CD14-positive monocyte (primary cell): ENCODE results near the gene BARHL2. TPM values are rescaled to one million over a fixed set of nuclear protein-coding genes. Genes with fewer than 3 reads are reported as not detected.
A peak's percentile ranks its signal among the peaks of the same experiment; 100 is the strongest.

Source experiments
- DNase-seq, 3 donors: peaks; one replicate each; pipeline ENCODE4 v3.0.0-alpha.2; 2011 to 2022
- H2AFZ ChIP-seq: 2 replicates; pipeline ENCODE4 v1.6.0; 2012; ENCODE audit warnings: mild to moderate bottlenecking, low read depth, low read length, inconsistent platforms; ENCODE audit not compliant: insufficient read depth, poor library complexity, severe bottlenecking
- H3K27ac ChIP-seq, 2 donors: 1 replicate in 1 of 2; 2 replicates in 1 of 2; pipeline ENCODE4 v1.5.1; 2012 to 2013; ENCODE audit warnings: low read length in 2 of 2, control low read depth in 1 of 2, inconsistent platforms in 1 of 2, low read depth in 1 of 2, mild to moderate bottlenecking in 1 of 2
- H3K27me3 ChIP-seq, 2 donors: one replicate each; pipeline versions ENCODE4 v1.6.0 to v1.6.1; 2011 to 2013; ENCODE audit warnings: low read length in 2 of 2; ENCODE audit not compliant: control insufficient read depth in 2 of 2, insufficient read depth in 2 of 2
- H3K36me3 ChIP-seq, 2 donors: replicated peaks in 1 of 2; 1 replicate in 1 of 2; 2 replicates in 1 of 2; pipeline versions ENCODE4 v1.5.1 to v1.6.1; 2012 to 2013; ENCODE audit warnings: low read length in 2 of 2, control low read depth in 1 of 2, inconsistent platforms in 1 of 2, mild to moderate bottlenecking in 1 of 2; ENCODE audit not compliant: insufficient read depth in 2 of 2, control insufficient read depth in 1 of 2
- H3K4me1 ChIP-seq, 2 donors: 1 replicate in 1 of 2; 2 replicates in 1 of 2; pipeline versions ENCODE4 v1.5.1 to v1.6.1; 2012 to 2013; ENCODE audit warnings: low read length in 2 of 2, control low read depth in 1 of 2, inconsistent platforms in 1 of 2, mild to moderate bottlenecking in 1 of 2, moderate library complexity in 1 of 2; ENCODE audit not compliant: insufficient read depth in 2 of 2, control insufficient read depth in 1 of 2
- H3K4me2 ChIP-seq: replicated peaks from 2 replicates; pipeline ENCODE3; 2012; ENCODE audit warnings: low read length, moderate library complexity, mild to moderate bottlenecking; ENCODE audit not compliant: poor library complexity, severe bottlenecking; ENCODE audit errors: extremely low read depth
- H3K4me3 ChIP-seq, 3 experiments: fragments of 200-600 bp in 1 of 3; sonication (generic) in 1 of 3; replicated peaks in 1 of 3; 1 replicate in 2 of 3; 2 replicates in 1 of 3; pipeline ENCODE4 v1.5.1; 2011 to 2013; ENCODE audit warnings: low read length in 3 of 3, mild to moderate bottlenecking in 3 of 3, control low read depth in 2 of 3, low read depth in 2 of 3, inconsistent platforms in 1 of 3, moderate library complexity in 1 of 3
- H3K79me2 ChIP-seq: 2 replicates; pipeline ENCODE4 v1.6.0; 2012; ENCODE audit warnings: mild to moderate bottlenecking, control low read depth, inconsistent platforms, low read length, moderate library complexity; ENCODE audit not compliant: insufficient read depth
- H3K9ac ChIP-seq: 2 replicates; pipeline ENCODE4 v1.6.0; 2017; ENCODE audit warnings: low read length, mild to moderate bottlenecking; ENCODE audit not compliant: insufficient read depth, poor library complexity, severe bottlenecking
- H3K9me3 ChIP-seq, 2 donors: replicated peaks in 1 of 2; 1 replicate in 1 of 2; 2 replicates in 1 of 2; pipeline versions ENCODE4 v1.5.1 to v1.6.1; 2012 to 2013; ENCODE audit warnings: low read length in 2 of 2, control low read depth in 1 of 2; ENCODE audit not compliant: control insufficient read depth in 1 of 2, insufficient read depth in 1 of 2
- H4K20me1 ChIP-seq: 2 replicates; pipeline ENCODE4 v1.6.0; 2012; ENCODE audit warnings: mild to moderate bottlenecking, low read length, control low read depth, moderate library complexity; ENCODE audit not compliant: insufficient read depth
- H3K27ac Mint-ChIP-seq, 7 donors: one replicate each; pipeline ENCODE4 v1.8.0; 2020; ENCODE audit warnings: mild to moderate bottlenecking in 7 of 7, mixed read lengths in 7 of 7, moderate library complexity in 6 of 7, inconsistent platforms in 2 of 7
- H3K27me3 Mint-ChIP-seq, 3 donors: one replicate each; pipeline ENCODE4 v1.8.0; 2021 to 2022; ENCODE audit warnings: low read depth in 3 of 3, mild to moderate bottlenecking in 3 of 3, mixed read lengths in 3 of 3, moderate library complexity in 3 of 3, inconsistent platforms in 1 of 3
- H3K36me3 Mint-ChIP-seq, 2 donors: one replicate each; pipeline ENCODE4 v1.8.0; 2020; ENCODE audit warnings: mixed read lengths in 2 of 2, inconsistent platforms in 1 of 2, mild to moderate bottlenecking in 1 of 2
- H3K4me1 Mint-ChIP-seq: one replicate; pipeline ENCODE4 v1.8.0; 2020; ENCODE audit warnings: mild to moderate bottlenecking, mixed read lengths
- H3K4me3 Mint-ChIP-seq, 2 donors: one replicate each; pipeline ENCODE4 v1.8.0; 2020; ENCODE audit warnings: mild to moderate bottlenecking in 2 of 2, mixed read lengths in 2 of 2, moderate library complexity in 1 of 2
- H3K9me3 Mint-ChIP-seq, 7 donors: one replicate each; pipeline ENCODE4 v1.8.0; 2020 to 2022; ENCODE audit warnings: mixed read lengths in 7 of 7, mild to moderate bottlenecking in 6 of 7, moderate library complexity in 6 of 7, inconsistent platforms in 2 of 7
- WGBS: methylation state at CpG from one replicate; pipeline ENCODE4 v1.1.5; 2013; ENCODE audit warnings: missing lambda C conversion rate; ENCODE audit not compliant: insufficient coverage; 5-methylcytosine and 5-hydroxymethylcytosine counted together
- intact Hi-C, 2 donors: fragments of 100-400 bp; cut with micrococcal nuclease; formaldehyde crosslinking; loops; one replicate each; pipeline versions ENCODE4 v1.15.0 to v1.15.1; 2023
- polyA plus RNA-seq, 3 donors: library from polyadenylated mRNA; depleted of rRNA in 1 of 3; unstranded in 2 of 3; stranded (reverse) in 1 of 3; fragments of 300-500 nt in 2 of 3; fragments of >200 nt in 1 of 3; fragmentation: Illumina TruSeq in 2 of 3; gene quantifications; 1 replicate in 2 of 3; 2 replicates in 1 of 3; pipeline ENCODE4 v1.2.3, GENCODE V29; 2012 to 2021
- TF ChIP-seq, protein P1 (sequence below): fragments of 200-600 bp; IDR thresholded peaks from one replicate; pipeline ENCODE4 v1.8.0; 2022; ENCODE audit warnings: antibody characterized with exemption, mild to moderate bottlenecking

The BARHL2 gene
- polyA plus RNA-seq, 3 donors, result not detected

DNA sequence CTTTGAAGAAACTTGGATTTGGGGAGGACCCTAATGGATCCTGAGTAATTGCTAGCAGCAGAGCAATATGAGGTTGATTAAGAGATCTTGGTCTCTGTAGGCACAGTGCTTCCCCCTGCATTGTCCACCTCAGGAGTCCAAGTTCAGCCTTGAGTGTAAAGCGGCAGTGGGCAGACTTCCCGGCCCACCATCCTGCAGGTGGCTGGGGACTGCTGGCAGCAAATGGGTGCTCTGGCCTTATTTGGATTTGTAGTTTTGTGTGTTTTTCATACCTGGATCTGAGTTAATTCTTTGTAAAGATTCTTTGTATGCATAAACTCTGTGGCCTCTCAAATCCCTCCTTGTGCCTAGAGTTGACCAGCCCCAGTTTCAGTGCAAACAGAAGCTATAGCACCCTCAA lies 7.6 kb downstream of the BARHL2 start:
- H3K27ac Mint-ChIP-seq, result no peak overlapping the region
- peaks cover 0 to 17% of the 10 kb centered on the region in 2 donors for H3K36me3 Mint-ChIP-seq
- H3K4me3 Mint-ChIP-seq, result peak overlapping the region in 1 of 2 donors; percentile 63
- DNase-seq, result no peak
- H3K27ac ChIP-seq, result no peak overlapping the region
- no peak overlapping the region for H2AFZ ChIP-seq
- peaks cover 5 to 17% of the 10 kb centered on the region in 2 donors for H3K4me1 ChIP-seq
- H3K36me3 ChIP-seq, result no peaks in the 10 kb centered on the region
- H3K27me3 Mint-ChIP-seq, result peaks cover 98 to 99% (median 99%) of the 10 kb centered on the region in 3 donors
- H3K4me2 ChIP-seq, result no peak overlapping the region
- no peak overlapping the region for H3K4me3 ChIP-seq
- H4K20me1 ChIP-seq, result no peaks in the 10 kb centered on the region
- no peak overlapping the region for H3K9ac ChIP-seq
- H3K4me1 Mint-ChIP-seq, result peaks cover 14% of the 10 kb centered on the region
- 23% methylated on average over 2 of the region's 2 CpGs for WGBS
- TF ChIP-seq, protein P1, sequence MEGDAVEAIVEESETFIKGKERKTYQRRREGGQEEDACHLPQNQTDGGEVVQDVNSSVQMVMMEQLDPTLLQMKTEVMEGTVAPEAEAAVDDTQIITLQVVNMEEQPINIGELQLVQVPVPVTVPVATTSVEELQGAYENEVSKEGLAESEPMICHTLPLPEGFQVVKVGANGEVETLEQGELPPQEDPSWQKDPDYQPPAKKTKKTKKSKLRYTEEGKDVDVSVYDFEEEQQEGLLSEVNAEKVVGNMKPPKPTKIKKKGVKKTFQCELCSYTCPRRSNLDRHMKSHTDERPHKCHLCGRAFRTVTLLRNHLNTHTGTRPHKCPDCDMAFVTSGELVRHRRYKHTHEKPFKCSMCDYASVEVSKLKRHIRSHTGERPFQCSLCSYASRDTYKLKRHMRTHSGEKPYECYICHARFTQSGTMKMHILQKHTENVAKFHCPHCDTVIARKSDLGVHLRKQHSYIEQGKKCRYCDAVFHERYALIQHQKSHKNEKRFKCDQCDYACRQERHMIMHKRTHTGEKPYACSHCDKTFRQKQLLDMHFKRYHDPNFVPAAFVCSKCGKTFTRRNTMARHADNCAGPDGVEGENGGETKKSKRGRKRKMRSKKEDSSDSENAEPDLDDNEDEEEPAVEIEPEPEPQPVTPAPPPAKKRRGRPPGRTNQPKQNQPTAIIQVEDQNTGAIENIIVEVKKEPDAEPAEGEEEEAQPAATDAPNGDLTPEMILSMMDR, result no peak
- H3K9me3 ChIP-seq, result peaks cover 9 to 80% of the 10 kb centered on the region in 2 donors
- H3K9me3 Mint-ChIP-seq, result peaks cover 0 to 51% (median 45%) of the 10 kb centered on the region in 7 donors
- no peaks in the 10 kb centered on the region for H3K79me2 ChIP-seq
- peaks cover 97 to 100% of the 10 kb centered on the region in 2 donors for H3K27me3 ChIP-seq
- intact Hi-C loops, result no loop called here

DNA sequence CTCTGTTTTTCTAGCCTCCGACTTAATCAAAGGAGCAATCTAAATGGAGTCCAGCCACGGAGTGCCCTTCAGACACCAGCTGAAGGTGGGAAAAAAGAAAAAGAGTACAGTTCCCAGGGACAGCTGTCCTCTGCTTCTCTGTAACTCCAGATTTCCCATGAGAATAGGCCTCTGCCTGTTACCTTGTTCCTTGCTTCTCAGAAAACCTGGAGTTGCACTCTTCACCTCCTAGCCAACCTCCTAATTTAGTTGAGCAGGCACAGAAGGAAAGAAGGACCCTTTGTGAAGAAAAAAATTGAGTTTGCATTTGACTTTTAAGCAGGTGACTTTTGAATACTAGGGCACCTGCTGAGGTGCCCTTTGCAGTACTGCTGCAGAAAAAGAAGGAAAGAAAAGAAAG lies 8.3 kb downstream of the BARHL2 start:
- peaks cover 98 to 99% (median 99%) of the 10 kb centered on the region in 3 donors for H3K27me3 Mint-ChIP-seq
- H3K9me3 Mint-ChIP-seq, result peaks cover 0 to 50% (median 41%) of the 10 kb centered on the region in 7 donors
- Histone ChIP-seq H3K36me3 (no peaks in the 10 kb centered on the region), H3K9ac (no peak overlapping the region), H3K79me2 (no peaks in the 10 kb centered on the region), H3K4me2 (no peak overlapping the region), H4K20me1 (no peaks in the 10 kb centered on the region), H3K27me3 (peaks cover 97 to 100% of the 10 kb centered on the region in 2 donors), H2AFZ (no peak overlapping the region), H3K4me1 (peaks cover 5 to 17% of the 10 kb centered on the region in 2 donors), H3K9me3 (peaks cover 9 to 75% of the 10 kb centered on the region in 2 donors), H3K4me3 (no peak overlapping the region), H3K27ac (no peak overlapping the region)
- TF ChIP-seq, protein P1, result no peak
- WGBS, result no CpG with 5 or more reads among the region's 2 CpGs
- intact Hi-C loops, result no loop called here
- H3K27ac Mint-ChIP-seq, result no peak overlapping the region
- H3K4me3 Mint-ChIP-seq, result peak overlapping the region in 1 of 2 donors; percentile 72
- DNase-seq, result no peak
- H3K4me1 Mint-ChIP-seq, result peaks cover 14% of the 10 kb centered on the region
- peaks cover 0 to 17% of the 10 kb centered on the region in 2 donors for H3K36me3 Mint-ChIP-seq
